Large intestine (tissue), 3 donors: Measurements from ENCODE around the gene TRMT44. TPM values are rescaled to one million over a fixed set of nuclear protein-coding genes. Genes with fewer than 3 reads are reported as not detected.

Source experiments
- DNase-seq, 2 donors: peaks; one replicate each; pipeline versions ENCODE4 v3.0.0 to v3.0.0-alpha.2; 2013
- H3K27ac ChIP-seq: one replicate; pipeline ENCODE4 v1.5.1; 2013; ENCODE audit warnings: low read length
- H3K27me3 ChIP-seq: 2 replicates; pipeline ENCODE4 v1.6.1; 2013; ENCODE audit warnings: low read length; ENCODE audit not compliant: control insufficient read depth, insufficient read depth
- H3K36me3 ChIP-seq: 2 replicates; pipeline ENCODE4 v1.6.1; 2013; ENCODE audit warnings: low read length; ENCODE audit not compliant: control insufficient read depth, insufficient read depth
- H3K4me1 ChIP-seq: one replicate; pipeline ENCODE4 v1.6.1; 2013; ENCODE audit warnings: low read length; ENCODE audit not compliant: control insufficient read depth, insufficient read depth
- H3K4me3 ChIP-seq: one replicate; pipeline ENCODE4 v1.5.1; 2013; ENCODE audit warnings: low read length
- H3K9me3 ChIP-seq: one replicate; pipeline ENCODE4 v1.6.1; 2013; ENCODE audit warnings: mild to moderate bottlenecking, low read depth, low read length, moderate library complexity; ENCODE audit not compliant: control insufficient read depth
- WGBS: methylation state at CpG from one replicate; pipeline ENCODE4 v1.1.5; 2013; ENCODE audit warnings: low lambda C conversion rate; ENCODE audit not compliant: insufficient coverage; 5-methylcytosine and 5-hydroxymethylcytosine counted together
- polyA plus RNA-seq: library from polyadenylated mRNA; unstranded; fragments of 120-200 nt; gene quantifications from one replicate; pipeline ENCODE4 v1.2.1, GENCODE V29; 2013

TRMT44 gene
- polyA plus RNA-seq, 1 donor: 13.1 TPM

DNA sequence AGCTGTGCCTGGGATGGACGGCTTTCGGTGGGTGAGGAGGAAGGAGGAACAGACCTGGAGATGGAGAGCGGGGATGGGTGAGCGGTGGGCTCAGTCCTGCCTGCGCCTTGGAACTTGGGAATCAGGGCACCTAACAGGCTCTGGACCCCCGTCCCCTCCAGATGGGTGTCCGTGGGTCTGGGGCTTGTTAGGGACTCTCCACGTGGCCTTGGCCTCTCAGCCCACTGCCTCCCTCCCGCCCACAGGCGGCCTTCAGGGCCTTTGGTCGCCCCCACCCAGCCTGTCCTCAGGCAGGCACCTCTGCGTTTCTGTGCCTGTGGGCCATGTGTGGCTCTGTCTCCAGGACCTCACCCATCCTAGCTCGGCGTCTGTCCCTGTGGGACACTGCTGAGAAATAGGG, 29.0 kb downstream of the TRMT44 start:
- H3K9me3 ChIP-seq: no peaks in the 10 kb centered on the region
- peaks cover 3% of the 10 kb centered on the region for H3K4me1 ChIP-seq
- no peak overlapping the region for H3K4me3 ChIP-seq
- no peaks in the 10 kb centered on the region for H3K27me3 ChIP-seq
- no peak overlapping the region for H3K27ac ChIP-seq
- peaks cover 55% of the 10 kb centered on the region for H3K36me3 ChIP-seq
- WGBS: no CpG with 5 or more reads among the region's 14 CpGs
- DNase-seq: no peak

- no peaks in the 10 kb centered on the region for H3K9me3 ChIP-seq
- WGBS: no CpG with 5 or more reads among the region's 14 CpGs
- H3K4me3 ChIP-seq: no peak overlapping the region
- peaks cover 3% of the 10 kb centered on the region for H3K4me1 ChIP-seq
- no peak overlapping the region for H3K27ac ChIP-seq
- H3K36me3 ChIP-seq: peaks cover 46% of the 10 kb centered on the region
- no peaks in the 10 kb centered on the region for H3K27me3 ChIP-seq
- no peak for DNase-seq
These were observed 30.0 kb downstream of the TRMT44 start for GRCh38 chr4:8470451-8471024.

DNA sequence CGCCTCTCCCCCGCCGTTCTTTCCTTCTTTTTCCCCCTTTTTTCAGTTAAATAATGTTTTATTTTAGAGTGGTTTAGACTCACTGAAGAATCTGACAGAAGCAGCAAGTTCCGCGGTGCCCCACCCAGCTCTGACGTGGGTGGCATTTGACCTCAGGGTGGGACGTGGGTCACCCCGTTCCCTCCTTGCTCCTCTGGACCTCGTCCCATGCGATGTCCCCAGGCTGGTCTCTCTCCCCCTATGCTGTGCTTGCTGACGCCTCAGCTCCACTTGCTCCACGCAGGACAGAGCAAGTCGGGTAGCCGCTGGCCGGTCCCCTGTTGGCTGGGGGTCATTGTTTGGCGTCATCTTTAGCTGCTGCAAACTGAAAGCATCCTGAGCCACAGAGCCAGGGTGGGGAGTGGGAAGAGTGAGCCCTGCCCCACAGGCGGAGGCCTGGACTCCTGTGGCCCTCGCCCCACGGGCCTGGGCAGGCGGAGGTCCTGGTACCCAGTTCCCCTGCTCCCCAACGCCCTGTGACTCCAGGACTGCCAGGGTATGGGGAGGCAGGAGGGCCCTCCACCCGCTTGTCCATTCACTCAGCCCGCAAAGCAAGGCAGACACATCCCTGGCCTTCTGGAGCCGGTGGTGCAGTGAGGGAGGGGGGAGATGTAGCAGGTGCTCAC, 30.8 kb downstream of the TRMT44 start:
- no peak overlapping the region for H3K27ac ChIP-seq
- no peaks in the 10 kb centered on the region for H3K27me3 ChIP-seq
- no peak for DNase-seq
- H3K36me3 ChIP-seq: peaks cover 45% of the 10 kb centered on the region
- no CpG with 5 or more reads among the region's 24 CpGs for WGBS
- H3K9me3 ChIP-seq: no peaks in the 10 kb centered on the region
- H3K4me3 ChIP-seq: no peak overlapping the region
- H3K4me1 ChIP-seq: peaks cover 3% of the 10 kb centered on the region

- peaks cover 3% of the 10 kb centered on the region for H3K4me1 ChIP-seq
- 80% methylated on average over 1 of the region's 8 CpGs for WGBS
- H3K27me3 ChIP-seq: no peaks in the 10 kb centered on the region
- no peak overlapping the region for H3K4me3 ChIP-seq
- DNase-seq: no peak
- no peaks in the 10 kb centered on the region for H3K9me3 ChIP-seq
- peak overlapping the region; percentile 53 for H3K27ac ChIP-seq
- H3K36me3 ChIP-seq: peaks cover 45% of the 10 kb centered on the region
These were observed 31.6 kb downstream of the TRMT44 start for GRCh38 chr4:8472158-8472688.

DNA sequence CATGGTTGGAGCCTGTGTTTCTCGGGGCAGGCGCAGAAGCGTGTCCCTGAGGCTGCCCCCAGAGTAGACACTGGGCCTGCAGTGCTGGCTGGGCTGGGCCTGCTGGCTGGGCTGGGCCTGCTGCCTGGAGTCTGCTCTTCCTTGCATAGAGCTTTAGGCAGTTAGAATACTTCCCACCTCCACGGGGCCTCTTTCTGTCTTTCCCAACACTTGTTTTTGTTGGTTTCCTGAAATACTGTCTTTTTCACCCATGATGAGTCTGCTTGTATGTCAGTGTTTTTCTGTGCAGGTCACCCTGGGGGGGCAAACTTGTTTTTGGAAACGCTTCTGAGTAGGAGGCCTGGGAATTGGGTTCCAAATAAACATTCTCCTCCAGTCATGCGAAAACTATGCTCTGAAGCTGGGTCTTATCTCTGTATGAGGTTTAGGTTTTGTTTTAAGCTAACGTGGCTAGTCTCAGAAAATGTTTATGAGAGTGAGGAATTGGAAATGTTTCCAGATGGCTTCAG, 32.2 kb downstream of the TRMT44 start:
- Histone ChIP-seq H3K36me3 (peaks cover 48% of the 10 kb centered on the region), H3K9me3 (no peaks in the 10 kb centered on the region), H3K27me3 (no peaks in the 10 kb centered on the region), H3K27ac (peak overlapping the region; percentile 53), H3K4me3 (no peak overlapping the region), H3K4me1 (peaks cover 3% of the 10 kb centered on the region)
- peak; percentile 3 to 29 for DNase-seq
- WGBS: 67% methylated on average over 1 of the region's 7 CpGs

DNA sequence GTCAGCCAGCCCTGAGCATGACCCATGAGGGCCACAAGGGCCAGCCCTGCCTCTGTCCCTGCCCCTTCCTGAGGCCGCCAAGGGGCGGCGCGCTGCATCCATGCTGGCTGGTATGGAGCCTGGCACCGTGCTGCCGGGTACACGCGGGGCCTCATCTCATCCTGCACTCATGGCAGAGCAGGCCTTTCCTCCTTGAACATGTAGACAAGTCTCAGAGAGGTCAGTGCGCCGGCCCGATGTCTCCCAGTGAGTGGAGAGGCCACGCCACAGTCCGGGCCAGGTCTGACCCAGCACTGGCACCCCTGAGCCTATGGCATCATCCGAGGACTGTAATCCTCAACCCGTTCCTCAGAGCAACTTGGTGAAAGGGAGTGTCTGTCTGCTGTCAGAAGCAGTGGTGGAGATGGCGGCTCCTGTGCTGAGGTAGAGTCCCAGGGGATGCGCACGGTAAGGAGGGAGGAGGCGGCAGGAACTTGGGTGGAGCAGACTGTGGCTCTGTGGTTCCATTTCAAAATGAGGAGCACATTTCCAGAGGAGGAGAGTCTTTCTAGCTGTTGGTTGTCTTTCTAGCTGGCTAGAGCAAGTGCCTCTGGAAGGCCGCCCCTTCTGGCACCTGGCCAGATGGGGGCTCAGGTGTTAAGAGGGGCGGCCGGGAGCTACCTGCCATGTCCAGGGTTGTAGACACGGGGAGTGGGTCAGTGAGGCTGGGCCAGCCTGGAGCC, 32.8 kb downstream of the TRMT44 start:
- WGBS: no CpG with 5 or more reads among the region's 23 CpGs
- DNase-seq: no peak
- H3K36me3 ChIP-seq: peaks cover 44% of the 10 kb centered on the region
- no peaks in the 10 kb centered on the region for H3K27me3 ChIP-seq
- peak overlapping the region; percentile 46 for H3K27ac ChIP-seq
- no peaks in the 10 kb centered on the region for H3K9me3 ChIP-seq
- H3K4me3 ChIP-seq: no peak overlapping the region
- H3K4me1 ChIP-seq: peaks cover 3% of the 10 kb centered on the region

- no peak overlapping the region for H3K4me3 ChIP-seq
- H3K9me3 ChIP-seq: no peaks in the 10 kb centered on the region
- DNase-seq: no peak
- no peak overlapping the region for H3K27ac ChIP-seq
- H3K36me3 ChIP-seq: peaks cover 37% of the 10 kb centered on the region
- no CpG with 5 or more reads among the region's 20 CpGs for WGBS
- no peaks in the 10 kb centered on the region for H3K27me3 ChIP-seq
- H3K4me1 ChIP-seq: peaks cover 3% of the 10 kb centered on the region
These were observed 33.5 kb downstream of the TRMT44 start for GRCh38 chr4:8473920-8474590.

DNA sequence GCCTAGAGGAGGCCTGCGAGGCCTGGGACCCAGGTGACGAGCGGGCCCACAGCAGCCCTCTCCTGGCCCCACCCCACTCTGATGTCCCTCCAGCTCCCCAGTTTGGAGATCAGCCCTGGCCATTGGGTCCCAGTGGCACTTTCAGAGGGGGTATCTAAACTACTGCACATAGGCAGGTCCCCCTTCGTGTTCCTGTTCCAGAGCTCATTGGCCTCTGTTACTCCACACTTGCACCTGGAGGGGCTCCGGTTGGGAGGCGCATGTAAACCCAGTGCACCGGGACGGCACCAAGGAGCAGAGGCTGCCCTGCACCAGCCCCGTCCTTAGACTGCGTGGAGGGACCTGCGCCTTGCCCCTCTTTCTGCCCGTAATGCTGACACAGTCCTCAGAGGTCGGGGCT, 34.3 kb downstream of the TRMT44 start:
- no peak for DNase-seq
- WGBS: no CpG with 5 or more reads among the region's 13 CpGs
- Histone ChIP-seq H3K4me1 (peaks cover 3% of the 10 kb centered on the region), H3K9me3 (no peaks in the 10 kb centered on the region), H3K4me3 (no peak overlapping the region), H3K27me3 (no peaks in the 10 kb centered on the region), H3K27ac (no peak overlapping the region), H3K36me3 (peaks cover 32% of the 10 kb centered on the region)

GRCh38 chr4:8475751-8476575, 35.4 kb downstream of the TRMT44 start:
- H3K9me3 ChIP-seq: no peaks in the 10 kb centered on the region
- H3K4me1 ChIP-seq: peaks cover 3% of the 10 kb centered on the region
- H3K27ac ChIP-seq: no peak overlapping the region
- H3K36me3 ChIP-seq: peaks cover 29% of the 10 kb centered on the region
- whole genome bisulfite sequencing: 100% methylated on average over 1 of the region's 29 CpGs
- H3K27me3 ChIP-seq: no peaks in the 10 kb centered on the region
- H3K4me3 ChIP-seq: no peak overlapping the region
- no peak for DNase-seq
